ENCODE measurements around the gene CRBN.

Gene CRBN

DNA sequence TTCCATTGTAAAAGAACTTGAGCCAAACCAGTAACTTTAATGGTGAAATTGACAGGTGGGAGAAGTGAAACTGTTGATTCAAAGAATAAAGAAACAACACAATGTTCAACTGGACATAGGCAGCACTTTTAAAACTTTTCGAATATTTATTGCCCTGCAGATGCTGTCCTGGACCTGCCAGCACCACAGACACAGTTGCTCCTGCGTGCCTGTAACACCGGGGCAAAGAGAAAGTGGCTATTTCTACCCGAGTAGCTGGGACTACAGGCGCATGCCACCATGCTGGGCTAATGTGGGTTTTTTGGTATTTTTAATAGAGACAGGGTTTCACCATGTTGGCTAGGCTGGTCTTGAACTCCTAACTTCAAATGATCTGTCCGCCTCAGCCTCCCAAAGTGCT lies 76.7 kb downstream of the CRBN start:
- Histone ChIP-seq H3K4me3 (ENCODE audit: low read length, poor library complexity, severe bottlenecking) (no peak overlapping the region), H3K79me2 (ENCODE audit: insufficient read depth, low read length) (no peaks in the 10 kb centered on the region), H3K4me2 (ENCODE audit: low read depth, low read length, poor library complexity, severe bottlenecking) (no peak overlapping the region), H4K20me1 (ENCODE audit: insufficient read depth, low read length, poor library complexity, severe bottlenecking) (no peaks in the 10 kb centered on the region), H3K9ac (ENCODE audit: low read depth, low read length, poor library complexity, severe bottlenecking) (no peak overlapping the region), H2AFZ (ENCODE audit: low read length) (no peak overlapping the region), H3K27me3 (ENCODE audit: insufficient read depth, low read length, poor library complexity, severe bottlenecking) (no peaks in the 10 kb centered on the region), H3F3A (ENCODE audit: low read depth) (no peaks in the 10 kb centered on the region), H3K4me1 (ENCODE audit: insufficient read depth, low read length, poor library complexity, severe bottlenecking) (no peaks in the 10 kb centered on the region), H3K9me2 (replicated peaks; ENCODE audit: low read depth, low read length) (no peaks in the 10 kb centered on the region), H3K9me3 (ENCODE audit: insufficient read depth, low read depth, low read length) (no peaks in the 10 kb centered on the region), H3K36me3 (ENCODE audit: insufficient read depth, low read length) (no peaks in the 10 kb centered on the region)
- TF ChIP-seq, protein P1, sequence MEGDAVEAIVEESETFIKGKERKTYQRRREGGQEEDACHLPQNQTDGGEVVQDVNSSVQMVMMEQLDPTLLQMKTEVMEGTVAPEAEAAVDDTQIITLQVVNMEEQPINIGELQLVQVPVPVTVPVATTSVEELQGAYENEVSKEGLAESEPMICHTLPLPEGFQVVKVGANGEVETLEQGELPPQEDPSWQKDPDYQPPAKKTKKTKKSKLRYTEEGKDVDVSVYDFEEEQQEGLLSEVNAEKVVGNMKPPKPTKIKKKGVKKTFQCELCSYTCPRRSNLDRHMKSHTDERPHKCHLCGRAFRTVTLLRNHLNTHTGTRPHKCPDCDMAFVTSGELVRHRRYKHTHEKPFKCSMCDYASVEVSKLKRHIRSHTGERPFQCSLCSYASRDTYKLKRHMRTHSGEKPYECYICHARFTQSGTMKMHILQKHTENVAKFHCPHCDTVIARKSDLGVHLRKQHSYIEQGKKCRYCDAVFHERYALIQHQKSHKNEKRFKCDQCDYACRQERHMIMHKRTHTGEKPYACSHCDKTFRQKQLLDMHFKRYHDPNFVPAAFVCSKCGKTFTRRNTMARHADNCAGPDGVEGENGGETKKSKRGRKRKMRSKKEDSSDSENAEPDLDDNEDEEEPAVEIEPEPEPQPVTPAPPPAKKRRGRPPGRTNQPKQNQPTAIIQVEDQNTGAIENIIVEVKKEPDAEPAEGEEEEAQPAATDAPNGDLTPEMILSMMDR (conservative IDR thresholded peaks at IDR 0.05; ENCODE audit: low read length), result no peak
- no peak for TF ChIP-seq EZH2phosphoT487 (IDR thresholded peaks at IDR 0.05; ENCODE audit: borderline replicate concordance)

DNA sequence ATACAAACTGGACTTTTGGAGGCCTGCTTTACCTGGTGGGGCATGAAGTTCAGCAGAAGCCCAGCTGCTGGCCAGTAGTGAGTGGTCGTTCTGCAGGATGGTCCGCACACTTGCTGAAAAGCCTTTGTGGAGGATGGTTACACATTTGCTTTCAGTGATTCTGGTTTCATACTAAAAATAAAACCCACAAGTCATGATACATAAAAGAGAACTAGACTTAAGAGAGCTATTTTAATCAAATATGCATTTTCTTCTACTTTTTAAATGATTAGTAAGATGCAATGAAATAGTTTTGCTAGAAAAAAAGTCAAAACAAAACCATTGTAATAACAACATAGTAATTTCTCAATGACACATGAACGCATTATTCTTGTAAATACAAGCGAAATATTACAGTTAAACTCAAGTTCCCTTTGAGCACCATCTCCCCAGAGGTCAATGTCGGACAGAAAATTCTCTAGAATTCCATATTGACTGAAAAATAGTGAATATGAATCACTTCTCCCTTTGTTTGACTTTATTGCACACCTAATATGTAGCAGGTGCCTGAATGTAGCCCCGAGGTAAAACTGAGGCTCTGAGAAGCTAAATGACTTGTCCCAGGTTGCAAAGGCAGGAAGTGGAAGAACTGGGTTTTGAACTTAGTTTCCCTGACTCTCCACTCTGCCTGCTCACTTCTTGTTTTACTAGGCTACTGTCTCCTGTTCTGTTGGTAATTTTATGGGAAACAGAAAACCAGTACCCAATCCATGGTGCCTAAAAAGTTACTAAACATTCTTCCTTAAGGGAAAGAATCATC lies 77.6 kb downstream of the CRBN start:
- H3K4me1 ChIP-seq (ENCODE audit: insufficient read depth, low read length, poor library complexity, severe bottlenecking), result no peaks in the 10 kb centered on the region
- H2AFZ ChIP-seq (ENCODE audit: low read length), result no peak overlapping the region
- H3K9me2 ChIP-seq (replicated peaks; ENCODE audit: low read depth, low read length), result no peaks in the 10 kb centered on the region
- no peaks in the 10 kb centered on the region for H3K79me2 ChIP-seq (ENCODE audit: insufficient read depth, low read length)
- no peaks in the 10 kb centered on the region for H3F3A ChIP-seq (ENCODE audit: low read depth)
- TF ChIP-seq, protein P1 (conservative IDR thresholded peaks at IDR 0.05; ENCODE audit: low read length), result no peak
- no peak for TF ChIP-seq EZH2phosphoT487 (IDR thresholded peaks at IDR 0.05; ENCODE audit: borderline replicate concordance)
- H3K36me3 ChIP-seq (ENCODE audit: insufficient read depth, low read length), result no peaks in the 10 kb centered on the region
- H4K20me1 ChIP-seq (ENCODE audit: insufficient read depth, low read length, poor library complexity, severe bottlenecking), result no peaks in the 10 kb centered on the region
- no peak overlapping the region for H3K9ac ChIP-seq (ENCODE audit: low read depth, low read length, poor library complexity, severe bottlenecking)
- H3K9me3 ChIP-seq (ENCODE audit: insufficient read depth, low read depth, low read length), result no peaks in the 10 kb centered on the region
- no peak overlapping the region for H3K4me3 ChIP-seq (ENCODE audit: low read length, poor library complexity, severe bottlenecking)
- H3K4me2 ChIP-seq (ENCODE audit: low read depth, low read length, poor library complexity, severe bottlenecking), result no peak overlapping the region
- H3K27me3 ChIP-seq (ENCODE audit: insufficient read depth, low read length, poor library complexity, severe bottlenecking), result no peaks in the 10 kb centered on the region

Measured in Loucy (cell line).